ENCODE results near the gene ST6GALNAC4.
A peak's percentile ranks its signal among the peaks of the same experiment; 100 is the strongest.

Gene ST6GALNAC4

GRCh38 chr9:127928676-127929624 lies 12.1 kb upstream of the ST6GALNAC4 start:
- DNase-seq: no peak

- DNase-seq: peak; percentile 79
Measured at GRCh38 chr9:127927988-127928675, 11.3 kb upstream of the ST6GALNAC4 start.

- DNase-seq: peak; percentile 93
Measured at GRCh38 chr9:127927201-127927987, 10.6 kb upstream of the ST6GALNAC4 start.

- no peak for DNase-seq
Measured at GRCh38 chr9:127926906-127927200, 10.0 kb upstream of the ST6GALNAC4 start.

- DNase-seq: no peak
Measured at GRCh38 chr9:127925959-127926905, 9.4 kb upstream of the ST6GALNAC4 start.

GRCh38 chr9:127924736-127925444 lies 8.0 kb upstream of the ST6GALNAC4 start:
- DNase-seq: no peak

DNA sequence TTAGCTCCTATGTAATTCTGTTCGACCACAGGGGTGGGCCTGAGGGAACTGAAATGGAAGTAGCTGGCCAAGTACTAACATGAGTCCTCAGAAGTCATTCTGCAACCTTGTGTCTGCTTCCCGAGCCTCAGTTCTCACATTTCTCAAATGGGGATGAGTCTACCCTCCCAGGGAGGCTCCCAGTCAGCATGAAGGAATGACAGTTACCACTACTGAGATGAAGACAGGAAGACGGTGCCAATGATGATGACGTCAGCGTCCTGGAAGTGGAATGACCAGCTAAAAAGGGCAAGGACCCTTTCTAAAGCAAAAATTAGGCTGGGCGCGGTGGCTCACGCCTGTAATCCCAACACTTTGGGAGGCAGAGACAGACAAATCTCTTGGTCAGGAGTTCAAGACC lies 6.9 kb upstream of the ST6GALNAC4 start:
- DNase-seq: peak; percentile 73

- no peak for DNase-seq
Measured at GRCh38 chr9:127923046-127923445, 6.2 kb upstream of the ST6GALNAC4 start.

- DNase-seq: peak; percentile 68
Measured at GRCh38 chr9:127921557-127922120, 4.8 kb upstream of the ST6GALNAC4 start.

DNA sequence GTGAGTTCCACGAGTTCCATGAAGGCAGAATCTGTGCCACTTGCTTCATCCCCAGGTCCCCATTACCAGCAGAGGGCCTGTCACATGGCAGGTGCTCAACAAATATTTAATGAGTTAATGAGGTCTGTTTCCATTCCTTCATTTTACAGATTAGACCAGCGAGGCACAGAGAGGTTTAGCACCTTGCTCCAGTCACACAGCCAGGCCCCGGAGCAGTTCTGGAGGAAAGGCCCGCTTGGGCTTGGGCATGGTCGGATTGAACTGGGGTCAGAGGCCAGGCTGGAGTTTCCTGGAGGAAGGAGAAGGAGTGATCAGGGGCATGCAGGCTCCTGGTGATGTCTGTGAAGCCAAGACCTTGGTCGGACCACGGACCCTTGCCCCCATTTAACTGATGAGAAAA lies 4.0 kb upstream of the ST6GALNAC4 start:
- DNase-seq: no peak

DNA sequence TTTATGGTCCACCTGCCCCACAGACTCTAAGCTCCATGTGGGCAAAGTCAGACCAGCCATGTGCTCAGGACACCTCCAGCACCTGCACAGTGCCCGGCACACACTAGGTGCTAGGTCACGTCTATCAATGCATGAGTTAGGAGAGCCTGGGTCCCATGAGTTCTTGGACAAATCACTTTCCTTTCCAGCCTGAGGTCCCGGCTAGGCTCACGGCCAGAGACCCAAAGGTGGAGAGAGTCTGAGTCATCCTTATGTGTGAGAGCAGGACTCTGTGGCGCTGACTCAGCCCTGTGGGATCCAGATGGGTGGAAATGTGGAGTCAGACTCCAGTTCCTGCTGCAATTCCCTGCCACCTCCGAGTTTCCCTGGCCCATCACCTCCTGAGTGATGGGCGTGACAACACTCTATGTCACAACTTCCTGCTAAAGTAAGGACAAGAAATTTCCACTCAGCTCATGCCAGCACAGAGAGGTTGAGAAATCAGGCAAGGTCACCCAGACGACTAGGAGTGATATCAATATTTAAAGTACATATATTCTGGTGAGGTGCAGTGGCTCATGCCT lies 2.5 kb upstream of the ST6GALNAC4 start:
- DNase-seq: peak; percentile 96

GRCh38 chr9:127918183-127919107 lies 1.6 kb upstream of the ST6GALNAC4 start:
- no peak for DNase-seq

DNA sequence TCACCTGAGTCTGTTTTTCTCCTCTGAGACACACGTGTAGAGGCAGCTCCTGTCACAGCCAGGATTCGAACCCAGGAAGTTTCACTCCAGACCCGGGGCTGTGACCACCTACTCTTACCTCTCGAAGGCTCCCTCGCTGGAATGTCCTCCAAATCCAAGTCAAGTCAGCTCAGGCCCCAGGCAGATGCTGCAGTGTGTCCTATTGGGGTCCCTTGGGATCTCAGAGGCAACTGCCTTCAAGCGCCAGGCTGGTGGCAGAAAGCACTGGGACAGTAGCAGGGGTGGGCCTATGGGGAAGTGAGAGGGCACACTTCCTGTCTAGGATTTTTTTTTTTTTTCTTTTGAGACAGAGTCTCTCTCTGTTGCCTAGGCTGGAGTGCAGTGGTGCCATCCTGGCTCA lies 762 bp upstream of the ST6GALNAC4 start:
- DNase-seq: no peak

DNA sequence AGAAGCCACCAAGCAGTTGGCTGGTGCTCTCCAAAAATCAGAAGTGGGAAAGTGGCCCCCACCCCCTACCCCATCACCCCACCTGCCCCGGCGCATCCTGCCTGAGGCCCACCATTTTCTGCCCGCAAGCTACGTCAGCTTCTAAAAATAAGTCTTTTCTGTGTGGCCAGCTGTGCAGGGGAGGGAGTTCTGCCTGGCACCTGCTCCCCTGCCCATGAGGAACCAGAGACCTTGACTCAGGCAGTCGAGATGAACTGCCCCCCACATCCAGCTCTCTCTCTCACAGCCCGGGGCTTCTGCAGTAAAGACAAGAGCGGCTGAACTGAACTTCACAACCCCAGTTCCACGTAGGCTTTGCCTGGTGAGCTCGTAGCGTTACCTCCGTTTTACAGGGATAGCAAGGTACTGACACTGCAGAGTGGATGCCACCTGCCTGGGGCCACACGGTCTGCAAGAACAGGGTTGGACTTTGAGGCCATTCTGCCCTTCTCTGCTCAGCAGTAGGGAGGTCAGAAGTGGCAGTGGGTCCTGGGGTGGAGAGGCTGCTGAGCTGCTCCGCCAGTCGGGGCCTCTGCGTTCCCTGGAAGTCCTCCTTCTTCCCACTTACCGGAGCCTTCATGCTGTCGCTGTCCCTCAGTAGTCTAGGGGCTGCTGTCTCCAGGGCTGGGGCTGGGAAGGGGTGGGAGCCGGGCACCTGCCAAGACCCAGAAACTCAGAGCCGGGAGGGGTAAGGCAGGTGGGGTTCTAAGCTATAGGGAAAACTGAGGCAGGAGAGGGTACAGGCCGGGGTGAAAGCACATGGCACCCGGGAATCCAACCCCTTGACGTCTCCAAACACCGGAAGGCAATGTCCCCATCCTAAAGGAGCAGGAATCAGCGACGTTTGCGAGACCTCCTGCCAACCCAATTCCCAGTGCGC lies 781 bp downstream of the ST6GALNAC4 start:
- no peak for DNase-seq

DNA sequence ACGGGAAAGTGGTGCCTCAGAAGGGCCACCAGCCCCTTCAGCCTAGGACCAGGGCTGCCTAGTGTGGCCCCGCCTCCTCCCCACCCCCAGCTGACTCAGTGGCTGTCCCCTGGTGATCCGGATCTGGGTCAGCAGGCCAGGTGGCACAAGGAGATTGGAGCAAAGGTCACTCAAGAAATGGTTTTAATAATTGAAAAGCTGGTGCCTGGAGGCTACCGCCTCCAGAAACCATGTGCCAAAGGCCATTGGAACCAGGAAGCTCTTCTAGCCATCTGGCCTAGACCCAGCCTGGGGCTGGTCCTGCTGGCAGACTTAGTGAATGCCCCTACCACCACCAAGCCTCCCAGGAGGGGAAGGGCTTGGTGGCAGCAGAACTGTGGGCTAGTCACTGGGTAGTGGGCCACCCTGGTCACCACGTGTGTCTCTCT lies 1.5 kb downstream of the ST6GALNAC4 start:
- no peak for DNase-seq

DNA sequence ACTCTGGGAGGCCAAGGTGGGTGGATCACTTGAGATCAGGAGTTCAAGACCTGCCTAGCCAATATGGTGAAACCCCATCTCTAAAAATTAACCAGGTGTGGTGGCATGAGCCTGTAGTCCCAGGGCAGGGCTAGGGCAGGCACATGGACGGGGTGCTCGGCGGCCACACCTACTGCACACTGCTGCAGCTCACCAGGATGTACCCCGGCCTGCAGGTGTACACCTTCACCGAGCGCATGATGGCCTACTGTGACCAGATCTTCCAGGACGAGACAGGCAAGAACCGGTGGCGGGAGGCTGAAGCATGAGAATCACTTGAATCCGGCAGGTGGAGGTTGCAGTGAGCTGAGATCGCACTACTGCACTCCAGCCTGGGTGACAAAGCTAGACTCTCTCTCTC lies 3.2 kb downstream of the ST6GALNAC4 start:
- no peak for DNase-seq

GRCh38 chr9:127912882-127913281 lies 4.0 kb downstream of the ST6GALNAC4 start:
- no peak for DNase-seq

DNA sequence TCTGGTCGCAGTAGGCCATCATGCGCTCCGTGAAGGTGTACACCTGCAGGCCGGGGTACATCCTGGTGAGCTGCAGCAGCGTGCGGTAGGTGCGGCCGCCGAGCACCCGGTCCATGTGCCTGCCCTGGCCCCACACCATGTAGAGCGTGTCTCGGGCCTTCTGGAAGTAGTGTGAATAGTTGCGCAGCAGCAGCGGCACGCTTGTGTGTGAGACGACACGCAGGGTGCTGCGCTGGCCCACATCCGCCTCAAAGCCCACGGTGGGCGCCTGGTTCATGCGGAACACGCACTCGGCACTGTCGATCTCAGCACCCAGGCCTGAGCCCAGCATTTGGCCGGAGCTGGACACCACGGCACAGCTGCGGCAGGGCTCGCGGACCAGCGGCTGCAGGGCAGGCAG lies 4.5 kb downstream of the ST6GALNAC4 start:
- no peak for DNase-seq

Data from islet precursor cell (in vitro differentiated cells).